Body of pancreas (tissue), 4 donors: Measurements from ENCODE around the gene TIMM13. TPM values are rescaled to one million over a fixed set of nuclear protein-coding genes. Genes with fewer than 3 reads are reported as not detected.

ENCODE experiments used
- ATAC-seq: fragments of 150-250 bp; one replicate; pipeline ENCODE4 v1.9.1; 2016
- DNase-seq, 4 donors: peaks; one replicate each; pipeline ENCODE4 v3.0.0-alpha.2; 2019
- H3K27ac ChIP-seq, 4 donors: fragments of 200-600 bp; sonication (generic); 1 replicate in 3 of 4; 2 replicates in 1 of 4; pipeline versions ENCODE4 v1.5.1 to v1.6.1; 2016 to 2019; ENCODE audit warnings: mild to moderate bottlenecking in 1 of 4, mixed read lengths in 1 of 4, moderate library complexity in 1 of 4
- H3K27me3 ChIP-seq, 2 donors: fragments of 200-600 bp; sonication (generic); one replicate each; pipeline ENCODE4 v1.6.0; 2016; ENCODE audit warnings: mild to moderate bottlenecking in 1 of 2
- H3K36me3 ChIP-seq, 2 donors: fragments of 200-600 bp; sonication (generic); replicated peaks in 1 of 2; 2 replicates each; pipeline ENCODE4 v1.5.1; 2016; ENCODE audit warnings: low read depth in 2 of 2; ENCODE audit not compliant: insufficient read depth in 1 of 2
- H3K4me1 ChIP-seq: fragments of 200-600 bp; sonication (generic); one replicate; pipeline ENCODE4 v1.6.0; 2016
- H3K4me3 ChIP-seq, 2 donors: fragments of 200-600 bp; sonication (generic); 1 replicate in 1 of 2; 2 replicates in 1 of 2; pipeline ENCODE4 v1.5.1; 2016 to 2019
- H3K9me3 ChIP-seq, 3 donors: fragments of 200-600 bp; sonication (generic); 1 replicate in 2 of 3; 2 replicates in 1 of 3; pipeline ENCODE4 v1.5.1; 2016
- CTCF ChIP-seq, 7 experiments: fragments of 450-650 bp in 4 of 7; fragments of 200-600 bp in 3 of 7; sonication (generic) in 3 of 7; IDR thresholded peaks; one replicate each; pipeline ENCODE4 v1.5.1; 2016 to 2019; ENCODE audit warnings: antibody characterized with exemption in 7 of 7
- POLR2A ChIP-seq, 3 donors: fragments of 450-650 bp; IDR thresholded peaks; one replicate each; pipeline ENCODE4 v1.6.1; 2016; ENCODE audit warnings: antibody characterized with exemption in 3 of 3, mild to moderate bottlenecking in 2 of 3
- WGBS, 2 donors: methylation state at CpG; one replicate each; pipeline ENCODE4 v1.1.5; 2017; 5-methylcytosine and 5-hydroxymethylcytosine counted together
- intact Hi-C: fragments of 100-400 bp; cut with DNase I; formaldehyde crosslinking; loops from one replicate; pipeline ENCODE4 v1.15.1; 2023
- total RNA-seq, 2 donors: library from RNA; depleted of rRNA; stranded (reverse); fragments of >200 nt; gene quantifications; one replicate each; pipeline ENCODE4 v1.1.0, GENCODE V29; 2016

The TIMM13 gene
- total RNA-seq, 2 donors from 2014 or later: 16.3 to 36.6 TPM

GRCh38 chr19:2457394-2458037, 30.1 kb upstream of the TIMM13 start:
- WGBS, 2 donors: 90 to 91% methylated on average over 5 to 8 of the region's 8 CpGs
- TF ChIP-seq CTCF (IDR thresholded peaks at IDR 0.05) (no peak), POLR2A (IDR thresholded peaks at IDR 0.05) (no peak)
- peak overlapping the region in 3 of 4 donors; percentile 63 to 82 (median 73) for H3K27ac ChIP-seq
- ATAC-seq (no peak), DNase-seq (no peak)
- H3K9me3 ChIP-seq: no peaks in the 10 kb centered on the region
- peaks cover 28% of the 10 kb centered on the region for H3K4me1 ChIP-seq
- H3K4me3 ChIP-seq: no peak overlapping the region
- intact Hi-C loops: no loop called here
- no peaks in the 10 kb centered on the region for H3K27me3 ChIP-seq
- H3K36me3 ChIP-seq: no peaks in the 10 kb centered on the region

GRCh38 chr19:2455851-2456570, 28.6 kb upstream of the TIMM13 start:
- WGBS, 2 donors: 1% methylated on average over 54 of the region's 62 CpGs; no CpG with 5 or more reads in 1 of the 2 donors
- DNase-seq: peak in 3 of 4 donors; percentile 29 to 44 (median 32)

GRCh38 chr19:2454962-2455850, 27.8 kb upstream of the TIMM13 start:
- Histone ChIP-seq H3K4me1 (peaks cover 16% of the 10 kb centered on the region), H3K4me3 (no peak overlapping the region), H3K27ac (peak overlapping the region in 2 of 4 donors; percentile 23 to 30), H3K36me3 (no peaks in the 10 kb centered on the region), H3K27me3 (no peaks in the 10 kb centered on the region), H3K9me3 (no peaks in the 10 kb centered on the region)
- TF ChIP-seq CTCF (IDR thresholded peaks at IDR 0.05): no peak
- no peak for TF ChIP-seq POLR2A (IDR thresholded peaks at IDR 0.05)
- DNase-seq (no peak), ATAC-seq (no peak)
- 72 to 94% methylated on average over 6 to 14 of the region's 14 CpGs for WGBS, 2 donors
- intact Hi-C loops: no loop called here

More at GRCh38 chr19:2455851-2456570, 28.6 kb upstream of the TIMM13 start:
- Histone ChIP-seq H3K36me3 (no peaks in the 10 kb centered on the region), H3K4me1 (peaks cover 16% of the 10 kb centered on the region), H3K27me3 (no peaks in the 10 kb centered on the region), H3K9me3 (no peaks in the 10 kb centered on the region), H3K27ac (peak overlapping the region in 3 of 4 donors; percentile 23 to 50 (median 49)), H3K4me3 (peak overlapping the region; percentile 79 to 90)
- ATAC-seq: no peak
- intact Hi-C loops: no loop called here
- TF ChIP-seq POLR2A (IDR thresholded peaks at IDR 0.05) (no peak), CTCF (IDR thresholded peaks at IDR 0.05) (no peak)

- H3K36me3 ChIP-seq: no peaks in the 10 kb centered on the region
- intact Hi-C loops: no loop called here
- H3K27ac ChIP-seq: no peak overlapping the region
- TF ChIP-seq POLR2A (IDR thresholded peaks at IDR 0.05): no peak
- no peaks in the 10 kb centered on the region for H3K27me3 ChIP-seq
- H3K4me3 ChIP-seq: no peak overlapping the region
- no peak for ATAC-seq
- H3K4me1 ChIP-seq: peaks cover 16% of the 10 kb centered on the region
- 88 to 90% methylated on average over 16 to 19 of the region's 19 CpGs for WGBS, 2 donors
- no peaks in the 10 kb centered on the region for H3K9me3 ChIP-seq
- no peak for DNase-seq
Measured at GRCh38 chr19:2454199-2454961, 27.0 kb upstream of the TIMM13 start.
